Hematopoietic multipotent progenitor cell treated with erythropoietin and hydrocortisone succinate and interleukin-3 and kit ligand, for 8 days (in vitro differentiated cells): ENCODE results near the gene KRT33A.

Experiments
- DNase-seq: peaks from one replicate; pipeline ENCODE4 v3.0.0-alpha.2; 2015

The KRT33A gene

GRCh38 chr17:41327411-41328120 lies 23.1 kb downstream of the KRT33A start:
- no peak for DNase-seq

DNA sequence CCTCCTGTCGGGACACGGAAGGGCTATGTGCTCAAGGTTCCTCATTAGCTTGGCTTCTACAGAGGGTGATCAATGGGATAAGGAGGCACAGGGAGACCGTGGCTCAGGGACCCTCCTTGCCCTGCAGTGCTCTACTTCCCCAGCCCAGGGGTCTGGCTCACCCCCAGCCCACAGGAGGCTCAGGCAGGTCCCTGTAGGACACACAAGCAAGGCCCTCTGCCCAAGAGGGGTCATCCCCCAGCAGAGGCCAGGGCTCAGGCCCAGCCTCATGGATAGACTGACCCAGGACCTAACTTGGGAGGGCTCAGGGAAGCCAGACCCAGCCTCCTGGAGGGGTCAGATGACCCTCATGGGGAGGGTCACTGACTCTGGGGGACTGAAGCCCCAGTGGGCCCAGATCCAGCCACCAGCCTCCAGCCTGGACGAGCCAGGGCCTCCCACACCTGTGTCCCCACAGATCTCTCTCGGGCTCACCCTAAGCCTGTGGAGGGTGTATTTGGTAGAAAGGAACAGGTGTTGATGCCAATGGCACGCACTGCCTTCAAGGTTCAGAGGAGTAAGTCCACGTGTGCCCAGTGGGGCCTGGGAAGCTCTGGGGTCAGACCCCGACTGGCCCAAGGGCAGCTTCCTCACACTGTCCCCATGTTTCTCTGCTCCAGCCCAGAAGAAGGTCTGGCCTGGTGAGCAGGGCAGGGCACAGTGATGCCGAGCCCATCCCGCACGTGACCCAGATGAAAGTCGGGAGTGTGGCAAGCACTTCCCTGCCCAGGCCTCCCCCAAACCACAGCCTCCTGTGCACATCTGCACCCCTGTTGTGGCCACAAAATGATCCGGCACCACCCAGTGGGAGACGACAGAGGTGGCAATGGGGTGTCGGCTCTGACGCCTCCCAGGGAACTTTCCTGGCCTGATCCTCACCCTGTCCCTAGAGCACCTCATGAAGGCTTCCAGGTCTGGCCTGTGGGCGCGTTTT lies 24.2 kb downstream of the KRT33A start:
- no peak for DNase-seq

DNA sequence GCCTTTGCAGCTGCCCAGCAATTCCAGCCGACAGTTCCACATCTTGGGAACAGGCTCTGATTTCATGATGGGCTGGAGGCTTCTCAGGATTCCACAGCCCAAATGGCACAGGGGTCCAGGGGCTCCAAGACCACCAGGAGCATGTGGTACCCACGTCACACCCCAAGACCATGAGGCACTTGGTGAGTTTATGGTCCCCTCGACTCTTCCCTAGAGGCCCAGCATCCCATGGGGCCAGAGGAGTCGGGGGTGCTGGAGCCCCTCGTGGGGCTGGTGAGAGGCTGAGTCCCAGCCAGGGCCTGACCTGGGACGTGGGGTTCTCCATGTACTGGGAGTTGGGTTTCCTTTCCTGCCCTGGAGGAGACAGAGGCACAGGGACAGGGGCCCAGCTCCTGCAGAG lies 25.0 kb downstream of the KRT33A start:
- no peak for DNase-seq

GRCh38 chr17:41325126-41325525 lies 25.5 kb downstream of the KRT33A start:
- no peak for DNase-seq

DNA sequence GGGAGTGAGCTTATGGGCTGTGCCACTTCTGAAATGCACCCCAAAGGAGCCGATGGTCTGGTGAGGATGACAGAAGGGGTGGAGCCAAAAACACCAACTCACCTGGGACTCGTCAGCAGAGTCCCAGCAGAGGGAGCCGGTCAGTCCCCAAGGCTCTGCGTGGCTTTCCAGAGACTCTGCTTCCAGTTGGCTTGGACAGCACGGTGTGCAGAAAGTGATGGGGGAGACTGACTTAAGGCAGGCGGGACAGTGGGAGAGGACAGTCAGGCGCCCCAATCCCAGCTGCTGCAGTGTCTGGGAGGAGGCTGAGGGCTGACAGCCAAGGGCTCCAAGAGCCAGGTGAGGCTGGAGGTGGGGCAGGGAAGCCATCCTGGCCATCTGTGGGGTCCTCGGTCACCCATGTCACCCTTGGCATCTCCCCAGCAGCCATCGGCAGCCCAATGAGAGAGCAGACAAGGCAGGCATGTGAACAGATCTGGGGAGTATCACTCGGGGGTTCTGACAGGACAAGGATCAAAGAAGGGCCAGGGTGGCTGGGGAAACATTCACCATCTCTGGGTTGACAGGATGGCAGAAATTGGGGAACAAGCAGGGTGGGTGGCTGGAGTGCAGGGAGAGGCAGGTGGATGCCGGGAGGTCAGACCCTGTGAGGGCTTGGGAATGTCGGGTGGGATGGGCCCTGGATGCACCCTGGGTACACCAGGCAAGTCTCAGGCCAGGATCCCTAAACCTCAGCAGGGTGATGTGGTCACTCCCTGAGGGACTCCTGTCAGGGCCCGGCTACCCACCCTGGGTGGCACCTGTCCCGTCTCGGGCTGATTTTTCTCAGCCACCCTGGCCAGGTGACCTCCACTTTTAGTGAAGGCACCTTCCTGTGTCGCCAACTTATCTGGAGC lies 26.2 kb downstream of the KRT33A start:
- DNase-seq, result no peak

DNA sequence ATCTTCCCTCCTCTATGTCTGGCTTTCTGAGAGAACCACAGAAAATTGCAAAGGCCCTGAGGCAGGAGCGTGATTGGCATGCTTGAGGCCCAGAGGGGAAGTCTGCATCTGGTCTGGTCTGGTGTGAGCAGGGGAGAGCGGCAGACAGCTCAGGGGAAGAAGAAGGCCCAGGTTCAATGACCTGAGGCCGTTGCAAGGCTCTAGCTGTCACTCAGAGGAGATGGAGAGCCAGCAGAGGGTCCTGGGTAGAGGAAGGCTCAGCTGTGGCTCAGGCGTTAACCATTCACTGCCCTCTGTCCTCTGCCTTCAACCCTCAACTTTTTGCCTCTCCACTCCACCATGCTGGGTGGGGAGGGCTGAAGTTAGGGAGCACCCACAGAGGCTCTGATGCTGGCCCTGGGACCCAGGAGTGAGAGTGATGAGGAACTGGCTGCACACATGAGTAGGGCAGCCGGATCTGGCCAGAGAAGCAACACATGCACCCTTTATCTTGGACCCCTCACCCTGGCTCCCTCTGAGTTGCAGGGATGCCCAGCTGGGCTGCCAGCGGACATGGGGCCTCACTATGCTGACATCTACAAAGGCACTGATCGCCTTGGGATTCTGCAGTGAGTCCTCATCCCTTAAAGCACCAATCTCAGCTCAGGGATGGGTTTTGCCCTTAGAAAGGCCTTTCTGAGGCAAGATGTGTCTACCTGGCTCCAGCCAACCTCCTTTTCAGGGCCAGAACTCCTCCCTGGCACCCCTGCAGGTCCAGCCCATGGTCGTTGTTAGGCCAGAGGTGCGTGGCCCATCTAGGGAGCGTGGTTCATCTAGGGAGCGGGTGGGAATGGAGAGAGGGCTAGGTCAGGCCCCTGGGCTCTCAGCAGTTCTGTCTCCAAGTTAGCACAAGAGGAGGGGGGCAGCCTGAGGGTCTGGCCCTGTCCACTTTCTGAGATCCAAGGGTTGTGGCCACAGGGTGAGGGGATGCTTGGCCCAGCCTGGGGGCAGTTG lies 27.4 kb downstream of the KRT33A start:
- no peak for DNase-seq

- DNase-seq, result peak; percentile 45
Observed at GRCh38 chr17:41322094-41322902, 28.3 kb downstream of the KRT33A start.

GRCh38 chr17:41318231-41318630 lies 32.4 kb downstream of the KRT33A start:
- DNase-seq, result no peak

DNA sequence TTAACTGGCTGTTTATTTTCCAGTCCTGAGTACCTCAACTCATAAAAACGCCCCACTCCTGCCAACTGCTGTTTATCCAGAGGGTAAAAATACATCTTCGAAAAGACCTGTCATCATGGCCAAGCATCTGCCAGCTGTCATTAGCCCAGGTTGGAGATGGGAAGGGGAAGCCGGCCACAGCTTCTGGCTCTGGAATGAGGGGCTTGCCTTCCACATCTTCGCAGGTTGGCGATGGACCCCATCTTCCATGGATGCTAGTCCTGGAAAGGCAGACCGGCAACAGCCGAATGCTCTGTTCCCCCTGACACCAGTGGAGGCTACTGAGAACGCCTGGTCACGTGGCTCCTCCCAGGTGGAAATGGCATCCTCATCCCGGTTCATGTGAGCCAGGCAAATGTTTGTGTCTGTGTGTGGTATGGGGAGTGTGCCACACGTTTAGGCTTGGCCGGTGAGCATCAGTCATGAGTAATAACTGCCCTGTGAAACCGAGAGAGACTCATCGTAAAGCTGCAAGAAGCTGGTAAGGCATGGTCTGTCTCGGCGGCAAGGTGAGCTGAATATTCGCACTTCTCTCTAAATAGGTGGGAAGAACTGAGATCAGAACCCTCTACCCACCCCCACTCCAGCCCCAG lies 34.7 kb downstream of the KRT33A start:
- DNase-seq, result no peak

DNA sequence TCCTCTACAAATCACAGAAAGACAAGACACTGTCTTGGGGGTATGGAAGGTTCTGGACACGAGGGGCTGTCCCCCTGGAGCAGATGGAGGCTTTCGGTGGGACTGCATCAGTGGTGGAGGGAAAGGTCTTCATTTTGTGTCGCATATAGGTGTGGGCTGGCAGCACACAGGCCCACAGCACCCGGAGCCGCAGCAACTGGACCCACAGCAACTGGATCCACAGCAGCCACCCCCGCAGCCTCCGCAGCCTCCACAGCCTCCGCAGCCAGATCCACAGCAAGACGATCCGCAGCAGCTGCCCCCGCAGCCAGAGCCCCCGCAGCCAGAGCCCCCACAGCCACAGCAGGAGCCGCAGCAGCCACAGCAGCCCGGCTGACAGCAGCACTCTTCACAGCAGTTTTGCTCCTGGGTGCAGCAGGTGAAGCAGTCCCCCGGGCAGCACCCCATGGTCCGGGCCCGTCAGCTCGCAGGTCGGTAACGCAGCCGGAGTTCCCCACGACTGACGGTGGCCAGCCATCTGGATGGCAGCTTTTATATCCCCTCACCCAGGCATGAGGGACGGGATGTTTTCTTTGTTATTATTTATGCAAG lies 35.3 kb downstream of the KRT33A start, which contains the start of gene KRTAP17-1:
KRTAP17-1 (minus strand) TSS at position 507 of the 591 bp plus-strand sequence; CDS start at position 447, 60 bp downstream.
- no peak for DNase-seq

DNA sequence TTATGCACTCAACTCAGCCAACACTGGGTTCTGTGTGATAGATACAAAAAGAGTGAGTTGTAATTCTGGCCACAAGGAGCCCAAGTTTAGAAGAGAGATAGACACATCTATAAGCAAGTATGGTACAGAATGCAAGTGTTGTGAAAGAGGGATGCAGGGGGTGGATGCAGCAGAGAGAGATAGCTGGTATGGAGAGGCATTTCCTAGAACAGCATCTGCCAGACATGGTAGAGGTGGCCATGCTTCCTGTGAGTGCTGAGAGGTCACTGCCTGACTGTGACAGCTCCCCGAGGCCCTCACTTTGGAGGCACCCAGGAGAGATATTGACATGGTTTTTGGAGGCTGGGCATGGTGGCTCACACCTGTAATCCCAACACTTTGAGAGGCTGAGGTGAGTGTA lies 39.5 kb downstream of the KRT33A start:
- no peak for DNase-seq

GRCh38 chr17:41308918-41309359 lies 41.7 kb downstream of the KRT33A start, which contains the start of gene KRTAP16-1:
Gene KRTAP16-1, minus strand, starts transcription at chr17:41309309. Its CDS starts 56 bp downstream, at chr17:41309253.
- DNase-seq, result no peak

- peak; percentile 23 for DNase-seq
Observed at GRCh38 chr17:41308251-41308917, 42.2 kb downstream of the KRT33A start.

DNA sequence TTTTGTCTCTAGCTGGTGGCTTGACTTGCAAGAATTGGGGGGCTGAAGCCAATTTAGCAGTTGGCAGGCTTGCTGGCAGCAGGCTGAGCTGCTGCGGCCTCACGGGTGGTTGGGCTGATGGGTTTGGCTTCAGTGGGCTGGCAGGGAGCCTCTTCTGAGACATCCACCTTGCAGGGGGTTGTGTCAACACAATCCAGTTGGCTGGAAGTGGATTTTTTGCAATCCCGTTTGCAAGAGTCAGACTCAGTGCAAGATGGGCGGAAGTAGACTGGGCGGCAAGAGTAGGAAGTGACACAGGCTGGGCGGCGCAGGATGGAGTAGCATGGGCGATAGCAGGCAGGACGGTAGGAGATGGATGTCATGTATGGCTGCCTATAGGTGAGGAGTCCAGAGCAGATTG lies 43.0 kb downstream of the KRT33A start:
- DNase-seq, result no peak

DNA sequence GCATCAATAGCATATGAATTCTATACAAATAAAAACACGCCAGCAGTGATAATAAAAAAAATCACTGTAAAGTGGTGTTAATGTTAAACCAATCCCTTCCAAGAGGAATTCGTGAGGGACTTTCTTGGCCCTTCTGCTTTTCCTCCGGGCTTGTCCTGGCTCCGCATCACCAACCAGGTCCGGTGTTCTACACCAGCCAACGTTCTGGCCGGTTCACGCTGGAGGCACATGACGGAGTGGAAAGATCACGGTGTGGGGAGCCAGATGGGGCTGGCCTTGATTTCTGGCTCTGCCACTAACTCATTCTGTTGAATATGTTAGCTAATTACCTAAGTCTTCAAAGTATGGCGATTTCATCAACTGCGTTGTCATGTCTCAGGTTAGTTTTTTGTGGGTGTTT lies 46.5 kb downstream of the KRT33A start:
- no peak for DNase-seq

DNA sequence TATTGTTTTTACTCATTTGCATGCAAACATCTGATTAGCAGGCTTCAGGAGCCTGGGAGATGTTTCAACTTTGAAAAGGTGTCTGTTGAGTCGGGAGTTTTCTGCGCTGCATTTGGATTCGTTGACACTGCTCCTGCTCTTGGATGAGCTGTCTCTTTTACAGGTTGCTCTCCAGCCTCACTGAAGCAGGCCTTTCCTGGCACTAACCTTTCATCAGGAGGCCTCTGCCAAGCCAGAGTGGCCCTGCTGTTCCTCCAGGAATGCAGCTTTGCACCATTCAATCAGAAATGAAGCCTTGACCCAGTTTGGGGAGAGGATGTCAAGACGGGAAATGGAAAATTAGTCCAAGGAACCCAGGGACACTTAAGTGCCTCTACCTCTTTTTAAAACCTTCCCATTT lies 47.6 kb downstream of the KRT33A start:
- no peak for DNase-seq

- DNase-seq, result peak; percentile 9
Observed at GRCh38 chr17:41301916-41302901, 48.4 kb downstream of the KRT33A start, which contains the start of gene KRTAP29-1. Gene KRTAP29-1, minus strand, starts transcription at chr17:41302851. Its CDS starts 0 bp downstream, at chr17:41302851.
